ENCODE measurements around the gene KAT8. TPM values are rescaled to one million over a fixed set of nuclear protein-coding genes. Genes with fewer than 3 reads are reported as not detected.
A peak's percentile ranks its signal among the peaks of the same experiment; 100 is the strongest.

KAT8 gene
- total and polyA plus RNA-seq, 2 of the 13 experiments (the other 11 are each of a cell fraction or from before 2014, with no cell fraction given), result 79.0 to 84.2 TPM

DNA sequence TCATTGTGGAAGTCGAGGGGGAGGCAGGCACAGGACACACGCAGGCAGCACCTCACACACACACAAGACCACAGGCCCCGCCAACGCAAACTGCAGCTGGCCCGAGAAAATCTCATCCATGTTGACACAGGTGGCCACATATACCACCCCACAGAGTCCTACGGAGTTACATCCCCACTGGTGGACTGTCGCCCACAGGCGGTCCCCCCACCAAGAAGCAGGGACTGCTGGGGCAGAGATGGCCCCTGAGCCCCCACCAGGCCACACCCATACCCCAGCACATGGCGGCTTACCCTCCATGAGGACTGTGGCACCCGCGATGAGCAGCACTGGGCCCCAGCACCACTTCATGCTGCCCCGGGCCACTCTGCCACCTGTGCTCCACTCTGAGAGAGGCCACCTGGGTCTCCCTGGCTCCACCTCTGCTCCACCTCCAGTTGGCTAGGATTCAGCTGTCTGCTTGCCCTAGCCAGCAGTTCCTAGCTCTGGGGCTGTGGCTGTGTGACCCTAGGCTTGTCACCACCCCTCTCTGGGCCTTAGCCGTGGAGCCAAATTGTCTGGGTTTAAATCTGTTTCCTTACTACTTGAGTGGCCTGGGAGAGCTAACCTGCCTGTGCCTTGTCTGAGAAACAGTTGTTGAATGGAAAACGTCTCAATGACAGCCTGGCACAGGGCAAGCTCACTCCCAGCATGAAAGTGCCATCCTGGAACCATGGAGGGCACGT is 28.8 kb upstream of the KAT8 start, which contains the start of gene PRSS53 (continued):
- TF ChIP-seq, protein P1, sequence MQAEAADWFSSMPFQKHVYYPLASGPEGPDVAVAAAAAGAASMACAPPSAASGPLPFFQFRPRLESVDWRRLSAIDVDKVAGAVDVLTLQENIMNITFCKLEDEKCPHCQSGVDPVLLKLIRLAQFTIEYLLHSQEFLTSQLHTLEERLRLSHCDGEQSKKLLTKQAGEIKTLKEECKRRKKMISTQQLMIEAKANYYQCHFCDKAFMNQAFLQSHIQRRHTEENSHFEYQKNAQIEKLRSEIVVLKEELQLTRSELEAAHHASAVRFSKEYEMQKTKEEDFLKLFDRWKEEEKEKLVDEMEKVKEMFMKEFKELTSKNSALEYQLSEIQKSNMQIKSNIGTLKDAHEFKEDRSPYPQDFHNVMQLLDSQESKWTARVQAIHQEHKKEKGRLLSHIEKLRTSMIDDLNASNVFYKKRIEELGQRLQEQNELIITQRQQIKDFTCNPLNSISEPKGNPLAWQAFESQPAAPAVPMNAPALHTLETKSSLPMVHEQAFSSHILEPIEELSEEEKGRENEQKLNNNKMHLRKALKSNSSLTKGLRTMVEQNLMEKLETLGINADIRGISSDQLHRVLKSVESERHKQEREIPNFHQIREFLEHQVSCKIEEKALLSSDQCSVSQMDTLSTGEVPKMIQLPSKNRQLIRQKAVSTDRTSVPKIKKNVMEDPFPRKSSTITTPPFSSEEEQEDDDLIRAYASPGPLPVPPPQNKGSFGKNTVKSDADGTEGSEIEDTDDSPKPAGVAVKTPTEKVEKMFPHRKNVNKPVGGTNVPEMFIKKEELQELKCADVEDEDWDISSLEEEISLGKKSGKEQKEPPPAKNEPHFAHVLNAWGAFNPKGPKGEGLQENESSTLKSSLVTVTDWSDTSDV (CRISPR knock-in tag; IDR thresholded peaks at IDR 0.05), result no peak
- peak; percentile 19; the same call in 1 of the 2 replicates for TF ChIP-seq POLR2AphosphoS5 (IDR thresholded peaks at IDR 0.05; ENCODE audit: low read depth, low read length)

DNA sequence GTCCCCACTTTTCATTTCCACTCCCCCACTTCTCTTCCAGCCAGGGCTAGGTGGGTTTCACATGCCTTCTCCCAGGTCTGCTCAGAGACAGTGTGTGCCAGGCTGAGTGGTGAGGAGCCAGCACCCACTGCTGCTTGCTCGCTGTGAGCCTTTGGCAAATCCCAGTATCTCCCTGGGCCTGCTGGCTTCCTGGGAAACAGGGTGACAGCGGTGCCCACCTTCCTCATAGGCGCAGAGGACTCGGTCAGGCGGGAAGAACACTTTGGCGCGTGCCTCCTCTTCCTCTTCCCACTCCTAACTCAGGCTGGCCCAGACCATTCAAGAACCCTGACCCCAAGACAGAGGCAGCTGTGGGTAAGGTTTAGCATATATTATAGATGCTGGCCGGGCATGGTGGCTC is 28.3 kb upstream of the KAT8 start:
- no peak for ATAC-seq
- TF ChIP-seq RBM22 (optimal IDR thresholded peaks at IDR 0.05; ENCODE audit: low read length) (peak; percentile 35), ZNF34 (CRISPR knock-in tag; IDR thresholded peaks at IDR 0.05; ENCODE audit: borderline replicate concordance) (no peak), ZNF891 (CRISPR knock-in tag; IDR thresholded peaks at IDR 0.05) (0 out of 2 replicates have a peak, but pooled peaks have one; percentile 32), SMARCC2 (IDR thresholded peaks at IDR 0.05) (no peak), ZFP1 (CRISPR knock-in tag; IDR thresholded peaks at IDR 0.05) (no peak)
- TF ChIP-seq, protein P2, sequence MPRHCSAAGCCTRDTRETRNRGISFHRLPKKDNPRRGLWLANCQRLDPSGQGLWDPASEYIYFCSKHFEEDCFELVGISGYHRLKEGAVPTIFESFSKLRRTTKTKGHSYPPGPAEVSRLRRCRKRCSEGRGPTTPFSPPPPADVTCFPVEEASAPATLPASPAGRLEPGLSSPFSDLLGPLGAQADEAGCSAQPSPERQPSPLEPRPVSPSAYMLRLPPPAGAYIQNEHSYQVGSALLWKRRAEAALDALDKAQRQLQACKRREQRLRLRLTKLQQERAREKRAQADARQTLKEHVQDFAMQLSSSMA (CRISPR knock-in tag; IDR thresholded peaks at IDR 0.05), result no peak
- TF ChIP-seq, protein P3, sequence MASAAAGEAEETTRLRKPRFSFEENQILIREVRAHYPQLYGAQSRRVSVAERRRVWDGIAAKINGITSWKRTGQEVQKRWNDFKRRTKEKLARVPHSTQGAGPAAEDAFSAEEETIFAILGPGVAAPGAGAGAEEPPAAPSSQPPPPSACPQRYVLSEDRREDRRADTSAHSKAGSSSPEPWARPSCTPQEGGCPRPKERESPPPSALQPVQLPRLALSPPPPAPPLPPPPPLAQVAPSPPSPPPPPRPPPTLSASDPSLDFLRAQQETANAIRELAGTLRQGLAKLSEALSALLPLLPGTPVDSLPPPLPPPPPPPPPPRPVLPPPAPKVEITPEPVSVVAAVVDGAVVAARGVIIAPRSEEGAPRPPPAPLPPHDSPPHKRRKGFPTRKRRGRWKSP (CRISPR knock-in tag; IDR thresholded peaks at IDR 0.05), result no peak
- TF ChIP-seq, protein P4, sequence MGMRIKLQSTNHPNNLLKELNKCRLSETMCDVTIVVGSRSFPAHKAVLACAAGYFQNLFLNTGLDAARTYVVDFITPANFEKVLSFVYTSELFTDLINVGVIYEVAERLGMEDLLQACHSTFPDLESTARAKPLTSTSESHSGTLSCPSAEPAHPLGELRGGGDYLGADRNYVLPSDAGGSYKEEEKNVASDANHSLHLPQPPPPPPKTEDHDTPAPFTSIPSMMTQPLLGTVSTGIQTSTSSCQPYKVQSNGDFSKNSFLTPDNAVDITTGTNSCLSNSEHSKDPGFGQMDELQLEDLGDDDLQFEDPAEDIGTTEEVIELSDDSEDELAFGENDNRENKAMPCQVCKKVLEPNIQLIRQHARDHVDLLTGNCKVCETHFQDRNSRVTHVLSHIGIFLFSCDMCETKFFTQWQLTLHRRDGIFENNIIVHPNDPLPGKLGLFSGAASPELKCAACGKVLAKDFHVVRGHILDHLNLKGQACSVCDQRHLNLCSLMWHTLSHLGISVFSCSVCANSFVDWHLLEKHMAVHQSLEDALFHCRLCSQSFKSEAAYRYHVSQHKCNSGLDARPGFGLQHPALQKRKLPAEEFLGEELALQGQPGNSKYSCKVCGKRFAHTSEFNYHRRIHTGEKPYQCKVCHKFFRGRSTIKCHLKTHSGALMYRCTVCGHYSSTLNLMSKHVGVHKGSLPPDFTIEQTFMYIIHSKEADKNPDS (CRISPR knock-in tag; IDR thresholded peaks at IDR 0.05), result no peak
- Histone ChIP-seq H3K4me3 (replicated peaks in 1 of 3; ENCODE audit: insufficient read depth in 1 of 3, low read depth in 2 of 3, low read length in 3 of 3) (no peak overlapping the region), H3K27me3 (ENCODE audit: control insufficient read depth in 1 of 2, insufficient read depth in 2 of 2, low read length in 2 of 2) (no peaks in the 10 kb centered on the region; a peak in 1 of 5 replicates), H3K9ac (ENCODE audit: insufficient read depth, low read depth, low read length) (no peak overlapping the region), H2AFZ (ENCODE audit: low read length) (no peak overlapping the region), H3K4me1 (ENCODE audit: insufficient read depth, low read length) (peaks cover 14% of the 10 kb centered on the region), H3K27ac (ENCODE audit: extremely low read length, insufficient read depth, low read length) (no peak overlapping the region), H3K9me3 (ENCODE audit: low read length) (no peaks in the 10 kb centered on the region), H3K36me3 (replicated peaks in 1 of 2; ENCODE audit: control insufficient read depth in 1 of 2, insufficient read depth in 2 of 2, low read length in 2 of 2) (peaks cover 13 to 32% of the 10 kb centered on the region in 2 experiments), H4K20me1 (ENCODE audit: insufficient read depth, low read length) (peaks cover 12% of the 10 kb centered on the region), H3K4me2 (ENCODE audit: low read depth, low read length) (no peak overlapping the region), H3K79me2 (ENCODE audit: insufficient read depth, low read length) (peaks cover 31% of the 10 kb centered on the region)
- POLR2A ChIA-PET, result no interaction called here
- WGBS (ENCODE audit: low lambda C conversion rate), result 99% methylated on average over 8 of the region's 8 CpGs
- intact Hi-C loops (cut with micrococcal nuclease; ENCODE audit: unreplicated experiment), result no loop called here
- CTCF ChIA-PET (ENCODE audit: low intra/inter-chr PET ratio, low total read pairs), result no interaction called here
- in situ Hi-C loops (cut with HindIII; ENCODE audit: extremely low pct_ligation_motif_present, low pct_unique_long_range_greater_than_20kb), result no loop called here
- no TSS peak for BruUV-seq (replicated peaks)
- DNase-seq (ENCODE audit: low spot score), result no peak
- FAIRE-seq, result no peak

Data from HepG2 (cell line).